Measurements from ENCODE around the gene NUBP2. TPM values are rescaled to one million over a fixed set of nuclear protein-coding genes. Genes with fewer than 3 reads are reported as not detected.

NUBP2 gene, protein sequence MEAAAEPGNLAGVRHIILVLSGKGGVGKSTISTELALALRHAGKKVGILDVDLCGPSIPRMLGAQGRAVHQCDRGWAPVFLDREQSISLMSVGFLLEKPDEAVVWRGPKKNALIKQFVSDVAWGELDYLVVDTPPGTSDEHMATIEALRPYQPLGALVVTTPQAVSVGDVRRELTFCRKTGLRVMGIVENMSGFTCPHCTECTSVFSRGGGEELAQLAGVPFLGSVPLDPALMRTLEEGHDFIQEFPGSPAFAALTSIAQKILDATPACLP
- 123 and 137 TPM in 2 replicates for total RNA-seq (2014; rRNA removed; shearing (Covaris generic))
- polyA plus RNA-seq (2015; cell fraction: cytosol; rRNA removed), result 93.5 and 101 TPM in 2 replicates
- polyA plus RNA-seq (2015; cell fraction: nucleus; rRNA removed), result 74.6 and 75.6 TPM in 2 replicates

DNA sequence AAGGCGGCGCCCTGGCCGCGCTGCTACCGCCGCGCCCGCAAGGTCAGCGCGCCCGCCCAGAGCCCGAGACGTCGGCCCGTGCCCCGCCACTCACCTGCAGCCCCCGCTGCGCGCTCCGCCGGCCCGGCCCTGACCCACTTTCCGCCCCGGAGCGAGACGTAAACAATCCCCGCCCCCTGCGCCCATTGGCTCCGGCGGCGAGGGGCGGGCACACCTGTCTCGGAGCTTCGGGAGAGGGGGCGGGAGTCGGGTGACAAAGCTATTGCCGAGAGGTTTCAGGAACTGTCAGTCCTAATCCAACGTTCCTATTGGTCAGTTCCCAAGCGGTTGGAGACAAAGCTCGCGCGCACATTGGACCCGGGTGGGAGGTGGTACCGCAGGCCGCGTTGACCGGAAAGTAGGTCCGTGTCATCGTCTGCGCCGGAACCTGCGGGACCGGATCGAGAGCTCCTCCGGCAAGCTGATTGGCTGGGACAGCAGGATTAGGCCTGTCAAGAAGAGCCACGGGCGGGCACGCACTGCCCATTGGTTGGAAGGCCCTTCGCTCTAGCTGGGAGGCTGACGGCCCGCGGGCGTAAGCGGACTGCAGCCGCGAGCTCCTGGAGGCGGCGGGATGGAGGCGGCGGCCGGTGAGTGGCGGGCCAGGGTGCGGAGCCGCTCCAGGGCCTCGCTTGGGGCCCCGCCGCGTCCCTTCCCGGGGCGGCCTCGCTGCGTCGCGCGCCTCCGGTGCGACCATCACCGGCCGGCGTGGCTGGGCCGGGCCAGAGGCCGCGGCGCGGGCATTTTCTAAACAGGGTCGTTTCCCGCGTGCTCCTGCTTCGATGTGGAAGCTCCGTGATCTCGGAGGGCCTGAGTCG lies at the start of gene NUBP2, which contains the start of gene SPSB3:
TSS of gene NUBP2 (plus strand) at position 553 of the 857 bp plus-strand sequence. CDS start at position 614, 61 bp downstream.
TSS of gene SPSB3 (minus strand) at position 164 of the 857 bp plus-strand sequence. CDS start 1,088 bp downstream, outside the sequence.
- DNase-seq (ENCODE audit: low read depth), result peak; percentile 100

DNA sequence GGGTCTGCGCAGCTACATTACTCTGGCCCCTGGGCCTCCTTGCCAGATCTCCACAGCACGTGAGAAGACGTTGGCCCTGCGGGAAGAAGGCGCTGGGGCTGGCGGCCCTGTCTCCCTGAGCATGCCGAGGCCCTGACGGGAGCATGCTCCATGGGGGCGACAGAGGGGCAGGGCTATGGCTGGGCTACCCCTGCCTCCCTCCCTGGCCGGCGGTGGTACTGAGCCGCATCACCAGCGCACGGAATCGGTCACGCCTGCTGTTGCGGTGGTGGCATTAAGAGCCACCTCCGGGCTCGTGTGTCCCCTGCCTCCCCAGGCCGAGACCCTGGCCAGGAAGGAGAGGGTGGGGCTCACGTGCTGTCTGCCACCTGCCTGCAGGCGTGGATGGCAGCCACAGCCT lies 48.6 kb upstream of the NUBP2 start:
- DNase-seq (ENCODE audit: low read depth), result no peak

DNA sequence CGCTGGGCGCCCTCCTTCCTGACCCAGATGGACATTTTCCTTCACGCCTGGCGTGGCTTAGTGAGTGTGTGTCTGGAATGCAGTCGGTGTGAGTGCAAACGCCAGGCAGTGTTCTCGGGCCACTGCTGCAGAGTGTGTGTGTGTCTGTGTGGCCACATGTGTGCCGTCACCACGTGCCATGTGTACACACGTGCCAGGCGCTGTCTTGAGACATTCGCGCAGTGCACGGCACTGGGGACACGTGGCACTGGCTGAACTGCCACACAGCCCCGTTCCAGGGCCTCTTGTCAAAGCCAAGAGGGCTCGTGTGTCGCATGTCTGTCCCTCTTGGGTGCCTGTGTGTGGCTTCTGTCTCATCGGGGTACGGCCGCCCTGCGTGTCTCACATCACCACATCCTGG lies 47.9 kb upstream of the NUBP2 start:
- no peak for DNase-seq (ENCODE audit: low read depth)

DNA sequence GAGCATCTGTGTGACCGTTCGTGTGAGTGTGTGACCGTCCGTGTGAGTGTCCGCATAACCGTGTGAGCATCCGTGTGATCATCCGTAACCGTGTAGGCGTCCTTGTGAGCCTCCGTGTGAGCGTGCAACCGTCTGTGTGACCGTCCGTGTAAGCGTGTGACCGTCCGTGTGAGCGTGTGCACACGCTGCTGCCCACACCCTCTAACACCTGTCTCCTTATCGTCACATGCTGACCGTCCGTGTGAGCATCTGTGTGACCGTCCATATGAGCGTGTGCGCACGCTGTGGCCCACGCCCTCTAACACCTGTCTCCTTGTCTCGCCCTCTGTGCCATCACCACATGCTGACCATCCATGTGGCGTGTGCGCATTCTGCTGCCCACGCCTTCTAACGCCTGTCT lies 42.5 kb upstream of the NUBP2 start:
- DNase-seq (ENCODE audit: low read depth), result no peak

DNA sequence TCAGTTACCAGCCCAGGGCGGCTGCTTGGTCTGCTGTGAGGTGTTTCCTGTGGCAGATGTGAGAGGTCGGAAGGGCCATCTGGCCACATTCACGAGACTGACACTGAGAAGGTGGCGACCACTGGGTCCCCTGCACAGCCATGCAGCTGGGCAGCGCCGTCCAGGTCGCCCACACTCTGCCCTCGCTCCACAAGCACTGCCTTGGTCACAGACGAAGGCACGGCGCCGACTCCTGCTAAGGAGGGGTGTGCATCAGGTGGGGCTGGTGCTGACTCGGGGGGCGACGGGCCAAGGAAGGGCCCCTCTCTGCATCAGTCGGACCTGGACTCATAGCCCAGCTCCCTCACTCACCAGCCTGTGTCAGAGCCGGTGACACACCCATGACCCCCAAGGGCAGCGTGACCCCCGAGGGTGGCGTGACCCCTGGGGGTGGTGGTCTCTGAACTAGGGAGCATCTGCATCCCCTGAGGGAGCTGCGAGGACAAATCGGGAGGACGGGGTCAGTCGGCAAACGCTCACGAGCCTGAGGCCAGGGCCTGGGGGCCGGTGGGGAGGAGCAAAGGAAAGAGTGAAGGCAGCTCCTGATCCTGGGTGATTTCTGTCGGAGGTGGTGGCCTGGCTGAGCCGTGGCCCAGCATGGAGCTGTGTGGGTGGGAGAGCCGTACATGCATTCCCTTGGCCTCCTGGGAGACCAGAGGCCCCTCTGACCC lies 41.8 kb upstream of the NUBP2 start:
- no peak for DNase-seq (ENCODE audit: low read depth)

DNA sequence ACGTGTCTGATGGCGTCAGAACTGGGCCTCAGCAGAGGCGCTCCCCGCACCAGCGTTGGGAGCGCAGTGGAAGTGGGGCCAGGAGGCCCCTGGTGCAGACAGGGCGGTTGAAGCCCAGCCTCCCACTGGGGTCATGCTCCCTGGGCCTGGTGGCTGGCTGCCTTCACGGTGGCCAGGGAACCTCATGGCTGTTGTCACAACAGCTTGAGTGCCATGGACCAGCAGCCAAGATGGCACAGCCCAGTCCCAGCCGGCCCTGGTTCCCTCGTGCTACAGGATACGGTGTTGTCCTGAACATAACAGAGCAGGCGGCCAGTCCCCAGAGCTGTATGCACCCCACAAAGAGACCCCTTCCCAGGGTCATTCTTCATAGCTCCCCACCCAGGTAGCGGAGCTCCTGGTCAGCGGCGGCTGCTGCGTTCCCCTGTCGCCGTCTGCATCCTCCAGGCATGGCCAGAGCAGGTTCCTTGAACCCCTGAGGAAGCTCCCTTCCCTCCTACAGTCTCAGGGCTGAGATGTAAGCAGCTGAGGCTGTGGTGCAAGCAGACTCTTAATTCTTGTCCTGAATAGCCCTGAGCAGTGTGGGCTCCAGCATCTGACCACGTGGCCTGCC lies 41.1 kb upstream of the NUBP2 start:
- DNase-seq (ENCODE audit: low read depth), result no peak

DNA sequence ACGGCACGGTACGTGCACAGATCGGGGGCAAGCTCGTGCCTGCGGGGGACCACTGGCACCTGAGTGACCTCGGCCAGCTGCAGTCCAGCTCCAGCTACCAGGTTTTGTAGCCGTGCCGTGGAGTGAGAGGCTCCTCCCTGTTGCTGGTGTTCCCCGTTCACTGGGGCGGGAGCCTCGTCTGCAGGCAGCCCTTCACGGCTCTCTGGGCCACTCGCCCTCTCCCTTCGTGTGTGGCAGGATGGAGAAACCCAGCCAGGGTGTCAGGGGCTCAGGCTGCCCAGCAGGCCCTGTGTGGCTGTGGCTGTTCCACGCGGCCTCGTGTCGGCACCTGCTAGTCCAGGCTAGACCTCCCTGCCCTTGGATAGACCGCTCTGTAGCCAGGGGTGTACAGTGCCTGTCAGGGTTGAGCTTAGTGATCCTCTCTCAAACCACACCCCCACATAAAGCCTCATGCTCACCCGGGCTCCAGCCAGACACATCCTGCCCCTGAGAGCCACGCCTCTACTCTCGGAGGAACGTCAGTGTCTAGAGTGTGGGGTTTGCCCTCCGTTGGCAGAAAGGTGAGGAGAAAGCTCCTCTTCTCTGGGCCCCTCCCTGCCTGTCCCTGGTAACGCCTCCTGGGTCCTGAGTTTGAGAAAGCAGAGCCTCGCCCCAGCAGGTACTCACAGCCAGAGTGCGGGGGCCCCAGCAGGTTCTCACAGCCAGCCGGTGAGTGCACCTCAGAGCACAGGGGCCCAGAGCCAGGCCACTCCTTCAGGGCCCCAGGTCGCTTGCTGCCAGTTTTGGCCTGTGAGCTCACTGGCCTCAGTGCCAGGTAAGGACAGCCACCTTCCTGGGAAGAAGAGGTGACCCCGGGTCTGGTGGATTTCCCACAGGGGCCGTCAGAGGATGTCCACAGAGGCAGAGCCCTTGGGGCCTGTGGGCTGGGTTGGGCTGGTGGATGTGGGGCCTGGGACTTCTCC lies 39.1 kb upstream of the NUBP2 start:
- no peak for DNase-seq (ENCODE audit: low read depth)

DNA sequence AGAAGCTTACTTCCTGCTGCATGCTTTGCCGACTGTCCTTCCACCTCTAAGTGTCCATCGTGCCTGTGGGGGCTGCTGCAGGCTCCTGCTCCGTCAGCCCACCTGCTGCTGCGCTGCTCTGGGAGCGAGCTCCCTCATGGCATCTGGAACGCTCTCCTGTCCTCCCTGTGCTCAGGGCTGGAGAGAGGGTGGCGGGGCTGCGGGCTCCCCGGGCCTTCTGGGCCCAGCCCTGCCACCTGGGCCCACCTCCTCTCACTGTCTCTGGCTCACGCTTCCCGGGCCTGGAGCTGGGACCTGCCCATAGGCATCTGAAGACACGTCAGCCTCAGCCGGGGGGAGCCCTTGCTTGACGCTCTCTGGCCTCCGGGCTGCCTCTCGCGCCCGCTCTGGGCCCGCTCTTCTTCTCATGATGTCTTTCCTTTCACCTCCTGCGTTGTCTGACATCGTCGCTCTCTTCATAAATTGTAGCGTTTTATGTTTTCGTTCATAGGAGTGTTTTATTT lies 38.4 kb upstream of the NUBP2 start:
- DNase-seq (ENCODE audit: low read depth), result no peak

DNA sequence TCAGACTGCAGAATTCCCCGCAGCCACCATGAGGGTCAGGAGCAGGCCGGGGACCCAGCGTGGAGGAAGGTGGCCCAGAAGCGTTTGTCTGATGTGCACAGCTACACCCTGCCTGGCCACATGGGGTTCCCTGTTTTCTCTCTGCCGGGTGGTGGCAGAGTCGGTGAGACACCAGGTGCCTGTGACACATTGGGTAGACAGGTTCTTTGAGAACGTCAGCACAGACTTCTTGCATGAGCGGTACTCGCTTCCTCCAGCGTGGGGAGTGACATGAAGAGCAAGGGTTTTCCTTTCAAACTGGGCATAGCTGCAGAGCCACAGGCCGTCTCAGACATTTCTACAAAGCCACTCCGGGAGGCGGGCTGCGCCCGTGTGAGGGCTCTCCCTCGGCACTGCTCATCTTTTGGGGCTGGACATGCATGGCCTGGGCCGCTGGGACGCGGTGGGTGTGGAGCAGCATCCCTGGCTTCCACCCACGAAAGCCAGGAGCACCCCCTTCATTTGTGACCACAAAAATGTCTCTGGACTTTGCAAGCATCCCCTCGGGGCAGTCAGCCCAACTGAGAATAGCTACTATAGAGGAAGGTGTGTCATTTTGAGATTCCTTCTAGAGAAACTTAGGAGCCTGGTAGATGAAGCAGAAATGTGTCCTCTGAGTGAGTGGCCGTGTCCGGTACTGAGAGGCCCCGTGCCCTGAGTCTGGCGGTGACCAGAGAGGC lies 37.4 kb upstream of the NUBP2 start:
- peak; percentile 79 for DNase-seq (ENCODE audit: low read depth)

DNA sequence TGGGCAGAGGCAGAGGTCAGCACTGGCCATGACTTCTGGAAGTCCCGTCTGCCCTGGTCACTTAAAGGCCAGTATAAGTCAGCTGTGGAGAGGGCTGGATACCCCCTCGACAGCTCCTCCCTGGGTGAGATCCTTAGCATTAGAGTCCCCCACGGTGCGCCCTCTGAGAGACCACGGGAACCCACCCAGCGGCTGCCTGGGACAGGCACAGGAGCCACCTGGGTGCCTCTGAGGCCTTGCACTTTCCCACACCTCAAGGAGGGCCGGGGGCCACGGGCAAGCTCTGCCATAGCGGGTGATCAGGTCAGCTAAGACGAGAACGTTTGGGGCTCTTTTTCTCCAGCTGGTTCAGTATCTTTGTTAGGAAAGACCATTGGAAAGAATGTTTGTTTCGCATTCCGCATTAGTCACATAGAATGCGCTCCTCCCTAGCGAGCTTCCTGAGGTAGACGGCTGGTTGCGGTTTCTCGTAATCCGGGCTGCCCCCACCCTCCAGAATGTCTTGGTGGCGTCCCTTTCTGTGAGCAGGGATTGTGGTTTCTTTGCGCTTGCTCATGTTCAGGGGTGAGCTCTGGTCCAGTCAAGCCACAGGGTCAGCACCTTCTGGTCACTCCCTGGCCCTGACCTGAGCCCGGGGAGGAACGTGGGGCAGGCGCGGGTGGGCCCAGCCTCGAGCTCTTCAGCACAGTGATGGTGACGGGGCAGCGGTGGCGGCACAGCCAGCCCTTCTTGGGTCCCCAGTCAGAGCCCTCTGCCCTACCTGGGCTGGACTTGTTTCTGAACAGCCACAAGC lies 36.7 kb upstream of the NUBP2 start:
- DNase-seq (ENCODE audit: low read depth), result peak; percentile 95

DNA sequence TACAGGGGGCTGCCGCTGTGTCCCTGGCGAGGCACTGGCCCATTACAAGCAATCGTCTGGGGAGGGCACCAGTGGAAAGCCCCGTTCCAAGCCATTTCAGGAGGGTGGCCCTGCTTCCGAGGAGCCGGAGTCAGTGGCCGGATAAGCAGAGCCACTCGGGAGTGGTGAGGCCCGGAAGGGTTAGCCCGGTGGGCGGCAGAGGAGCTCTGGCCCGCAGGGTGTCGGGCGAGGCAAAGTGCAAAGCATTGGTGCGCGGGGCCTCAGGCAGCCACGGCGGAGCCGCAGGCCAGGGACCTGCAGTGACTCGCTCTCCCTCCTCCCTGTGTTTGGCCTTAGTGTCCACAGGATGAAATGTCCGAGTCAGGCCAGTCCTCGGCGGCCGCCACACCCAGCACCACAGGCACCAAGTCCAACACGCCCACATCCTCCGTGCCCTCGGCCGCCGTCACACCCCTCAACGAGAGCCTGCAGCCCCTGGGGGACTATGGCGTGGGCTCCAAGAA lies 36.0 kb upstream of the NUBP2 start:
- DNase-seq (ENCODE audit: low read depth), result no peak

DNA sequence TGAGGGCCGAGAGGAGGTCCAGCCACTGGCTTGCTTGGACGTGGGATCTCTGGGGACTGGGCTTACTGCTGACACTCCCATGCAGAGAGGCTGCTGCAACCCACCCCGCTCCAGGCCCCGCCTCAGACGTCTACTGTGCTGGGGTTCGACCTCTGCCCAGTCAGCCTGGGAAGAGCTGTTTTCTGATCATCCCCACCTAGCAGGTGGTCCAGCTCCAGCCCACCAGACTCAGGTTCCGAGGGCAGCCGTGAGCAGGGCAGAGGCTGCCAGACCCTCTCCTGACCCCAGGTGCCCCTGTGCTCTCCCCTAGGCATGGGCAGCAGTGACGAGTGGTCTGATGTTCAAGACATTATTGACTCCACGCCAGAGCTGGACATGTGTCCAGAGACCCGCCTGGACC lies 34.8 kb upstream of the NUBP2 start:
- DNase-seq (ENCODE audit: low read depth), result no peak

DNA sequence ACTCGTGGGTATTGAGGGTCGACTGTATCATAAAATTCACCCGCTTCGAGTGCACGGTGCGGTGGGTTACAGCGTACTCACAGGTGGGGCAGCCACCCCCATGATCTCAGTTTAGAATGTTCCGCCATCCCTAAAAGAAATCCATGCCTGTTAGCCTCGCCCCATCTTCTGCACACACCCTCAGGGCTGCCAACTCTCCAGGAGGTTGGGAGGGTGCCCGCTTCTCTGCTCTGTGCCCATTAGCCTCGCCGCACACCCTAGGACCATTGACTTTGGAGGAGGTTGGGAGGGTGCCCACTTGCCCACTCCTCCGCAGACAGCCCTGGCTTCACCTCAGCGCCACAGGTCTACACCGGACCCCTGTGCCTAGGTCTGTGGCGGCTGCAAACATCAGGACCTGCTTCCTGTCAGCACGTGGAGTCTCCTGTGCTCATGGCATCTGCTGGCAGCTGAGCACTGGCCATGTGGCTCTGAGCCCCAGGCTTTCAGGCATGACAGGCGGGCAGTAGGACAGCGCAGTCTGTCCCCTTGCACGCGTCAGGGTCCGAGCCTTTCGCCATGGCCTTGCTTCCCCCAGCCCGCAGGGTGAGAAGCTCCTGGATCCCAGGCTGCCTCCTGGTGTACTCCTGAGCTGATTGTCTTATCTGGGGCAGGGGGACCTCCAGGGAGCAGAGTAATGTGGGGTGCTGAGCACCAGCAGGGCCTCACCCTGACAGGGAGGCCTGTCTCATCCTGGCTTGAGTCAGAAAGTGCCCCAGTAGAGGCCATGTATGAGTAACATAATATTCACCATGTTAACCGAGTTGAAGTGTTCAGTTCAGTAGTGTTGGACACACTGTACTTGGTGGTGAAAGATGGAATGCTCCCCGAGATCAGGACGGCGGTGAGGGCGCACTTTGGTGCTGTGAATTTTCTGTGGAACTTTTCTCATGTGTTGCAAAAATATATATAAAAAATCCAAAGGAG lies 33.3 kb upstream of the NUBP2 start:
- no peak for DNase-seq (ENCODE audit: low read depth)

DNA sequence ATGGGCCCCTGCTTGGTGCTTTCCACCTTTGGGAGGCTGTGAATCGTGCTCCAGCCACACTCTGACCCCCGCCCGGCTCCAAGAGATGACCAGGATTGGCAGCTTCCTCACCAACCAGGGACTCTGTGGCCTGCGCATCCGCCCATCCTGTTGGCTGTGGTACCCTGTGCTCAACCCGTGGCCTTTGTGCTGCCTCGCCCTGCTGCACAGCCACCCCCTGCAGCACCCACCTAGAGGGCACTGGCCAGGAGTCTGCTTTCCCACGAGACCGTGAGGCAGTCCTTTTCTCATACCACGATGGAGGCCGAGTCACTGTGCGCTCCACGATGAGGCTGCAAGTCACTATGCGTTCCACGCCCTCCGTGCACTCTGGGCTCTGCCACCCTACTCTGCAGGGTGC lies 30.8 kb upstream of the NUBP2 start:
- DNase-seq (ENCODE audit: low read depth), result no peak

DNA sequence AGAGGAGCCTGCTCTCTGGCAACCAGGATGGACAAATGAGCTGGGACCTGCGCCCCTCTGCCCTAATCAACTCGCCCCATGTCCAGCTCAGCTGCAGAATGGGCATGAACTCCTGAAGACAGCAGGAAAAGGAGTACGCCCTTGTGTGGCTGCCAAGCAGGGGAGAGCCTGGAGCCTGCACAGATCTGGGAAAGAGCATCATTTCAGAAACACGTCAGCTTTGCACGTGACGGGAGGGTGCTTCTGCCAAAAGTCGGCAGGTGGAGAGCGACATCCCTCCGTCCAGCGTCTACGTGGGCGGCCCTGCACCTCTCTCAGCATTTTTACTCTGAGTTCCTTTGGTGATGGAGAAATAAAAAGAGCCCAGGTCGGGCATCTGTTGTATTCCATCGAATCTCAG lies 29.9 kb upstream of the NUBP2 start:
- no peak for DNase-seq (ENCODE audit: low read depth)

DNA sequence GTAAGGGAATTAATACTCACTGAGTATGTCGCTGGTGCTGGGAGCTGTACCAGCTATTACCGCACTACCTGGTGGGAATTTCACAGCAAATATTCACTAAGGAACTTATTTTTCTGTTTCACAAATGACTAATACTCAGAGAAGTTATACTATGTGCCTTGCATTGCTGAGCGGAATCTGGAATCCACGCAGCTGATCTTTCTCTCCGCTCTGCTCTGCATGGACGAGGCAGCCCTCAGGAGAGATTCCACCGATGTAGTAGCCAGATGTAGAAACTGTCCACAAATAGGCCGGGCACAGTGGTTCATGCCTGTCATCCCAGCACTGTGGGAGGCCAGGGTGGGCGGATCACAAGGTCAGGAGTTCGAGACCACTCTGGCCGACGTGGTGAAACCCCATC lies 28.6 kb upstream of the NUBP2 start:
- DNase-seq (ENCODE audit: low read depth), result no peak
